Adrenal gland (tissue), 12 donors: Measurements from ENCODE around the gene PON3. TPM values are rescaled to one million over a fixed set of nuclear protein-coding genes. Genes with fewer than 3 reads are reported as not detected.

Source experiments
- DNase-seq, 7 donors: peaks; one replicate each; pipeline ENCODE4 v3.0.0-alpha.2; 2019 to 2020
- H3K27ac ChIP-seq, 5 donors: fragments of 200-600 bp; sonication (generic) in 4 of 5; 1 replicate in 3 of 5; 2 replicates in 2 of 5; pipeline versions ENCODE4 v1.5.1 to v1.8.0; 2016 to 2020; ENCODE audit warnings: mild to moderate bottlenecking in 1 of 5
- H3K27me3 ChIP-seq: fragments of 200-600 bp; 2 replicates; pipeline ENCODE4 v1.8.0; 2021
- H3K36me3 ChIP-seq, 2 donors: fragments of 200-600 bp; replicated peaks in 1 of 2; 1 replicate in 1 of 2; 2 replicates in 1 of 2; pipeline versions ENCODE4 v1.5.1 to v1.8.0; 2018 to 2022
- H3K4me1 ChIP-seq, 2 donors: fragments of 200-600 bp; replicated peaks in 1 of 2; 1 replicate in 1 of 2; 2 replicates in 1 of 2; pipeline versions ENCODE4 v1.5.1 to v1.8.0; 2018 to 2021
- H3K4me3 ChIP-seq, 4 donors: fragments of 200-600 bp; sonication (generic) in 3 of 4; one replicate each; pipeline ENCODE4 v1.5.1; 2016 to 2018
- H3K9me3 ChIP-seq, 3 donors: fragments of 200-600 bp; sonication (generic) in 1 of 3; replicated peaks in 1 of 3; 1 replicate in 2 of 3; 2 replicates in 1 of 3; pipeline versions ENCODE4 v1.5.1 to v1.8.0; 2016 to 2021
- CTCF ChIP-seq, 6 experiments: fragments of 450-650 bp in 4 of 6; fragments of 200-600 bp in 2 of 6; sonication (generic) in 1 of 6; IDR thresholded peaks; 1 replicate in 5 of 6; 2 replicates in 1 of 6; pipeline versions ENCODE4 v1.5.1 to v1.8.0; 2016 to 2021; ENCODE audit warnings: antibody characterized with exemption in 6 of 6, mild to moderate bottlenecking in 2 of 6, moderate library complexity in 1 of 6
- POLR2A ChIP-seq, 2 donors: fragments of 450-650 bp; IDR thresholded peaks; one replicate each; pipeline ENCODE4 v1.6.1; 2017; ENCODE audit warnings: antibody characterized with exemption in 2 of 2, mild to moderate bottlenecking in 2 of 2, moderate library complexity in 1 of 2
- WGBS, 4 donors: extraction: QIAGEN DNeasy Blood & Tissue Kit in 2 of 4; methylation state at CpG; one replicate each; pipeline versions ENCODE4 v1.1.5 to v1.1.7; 2013 to 2017; 5-methylcytosine and 5-hydroxymethylcytosine counted together
- intact Hi-C, 2 donors: fragments of 100-400 bp; cut with DNase I; formaldehyde crosslinking; loops; one replicate each; pipeline versions ENCODE4 v1.14.1 to v1.15.0; 2022 to 2023
- polyA plus RNA-seq, 3 donors: library from polyadenylated mRNA; stranded (reverse); fragments of 200-250 nt in 2 of 3; fragments of 350-450 nt in 1 of 3; fragmentation: Illumina TruSeq in 1 of 3; extraction: RNeasy Lipid Tissue Mini Kit (QIAGEN cat#74804) in 1 of 3; gene quantifications; one replicate each; pipeline ENCODE4 v1.2.3, GENCODE V29; 2013 to 2014
- total RNA-seq, 9 donors: library from RNA; depleted of rRNA in 4 of 9; stranded (reverse); fragments of >200 nt in 4 of 9; fragments of 120-200 nt in 1 of 9; fragmentation: NEBNext Ultra II Directional in 1 of 9; extraction: Animal tissue kit (Norgen Biotek cat#: 25700) in 1 of 9; gene quantifications; one replicate each; pipeline versions ENCODE4 v1.1.0 to v1.2.4, GENCODE V29; 2013 to 2023
- donor health status: healthy with polysubstance abuse.
- donor health status: Bipolar disorder and iron deficiency.
- donor health status: DM: yes; HTN: yes; CAD: no.
- donor health status: DM: no; HTN: no; CAD: no.
- donor health status: DM: no; HTN: no; CAD: no.
- donor health status: DM: yes; HTN: yes; CAD: no.

Gene PON3
- total and polyA plus RNA-seq, 12 donors = 1.2 to 18.9 (median 3.0) TPM

GRCh38 chr7:95321720-95322119 is 74.5 kb downstream of the PON3 start:
- Histone ChIP-seq H3K4me1 (no peaks in the 10 kb centered on the region), H3K27me3 (no peaks in the 10 kb centered on the region), H3K36me3 (no peaks in the 10 kb centered on the region), H3K9me3 (no peaks in the 10 kb centered on the region), H3K4me3 (no peak overlapping the region), H3K27ac (no peak overlapping the region)
- no peak for TF ChIP-seq POLR2A (IDR thresholded peaks at IDR 0.05)
- no peak for TF ChIP-seq CTCF (IDR thresholded peaks at IDR 0.05)
- DNase-seq = no peak
- 67 to 83% (median 71%) methylated on average over 1 of the region's 1 CpG for WGBS, 4 donors
- intact Hi-C loops = no loop called here

- Histone ChIP-seq H3K27ac (no peak overlapping the region), H3K9me3 (no peaks in the 10 kb centered on the region), H3K4me1 (no peaks in the 10 kb centered on the region), H3K27me3 (no peaks in the 10 kb centered on the region), H3K36me3 (no peaks in the 10 kb centered on the region), H3K4me3 (no peak overlapping the region)
- no peak for DNase-seq
- WGBS, 4 donors = 77 to 94% (median 86%) methylated on average over 1 of the region's 1 CpG
- TF ChIP-seq POLR2A (IDR thresholded peaks at IDR 0.05) (no peak), CTCF (IDR thresholded peaks at IDR 0.05) (no peak)
- intact Hi-C loops = no loop called here
These were observed 75.5 kb downstream of the PON3 start for GRCh38 chr7:95320651-95321050.

DNA sequence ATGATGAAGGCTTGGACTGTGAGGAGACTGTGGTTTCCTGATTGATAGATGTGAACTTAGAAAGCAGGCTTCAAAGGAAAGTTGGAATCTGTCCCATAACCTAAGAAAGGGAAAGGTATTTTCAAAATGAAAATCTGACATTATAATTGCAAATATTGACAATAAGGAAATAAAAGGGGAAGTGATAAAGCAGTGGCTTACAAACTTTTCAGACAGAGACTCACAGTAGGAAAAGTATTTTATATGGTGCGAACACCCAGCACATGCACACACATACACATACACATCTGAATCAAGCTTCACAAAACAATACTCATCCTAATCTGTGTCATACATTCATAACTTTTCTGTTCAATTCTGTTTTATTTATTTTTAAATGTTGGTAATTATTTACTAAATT is 76.6 kb downstream of the PON3 start:
- TF ChIP-seq CTCF (IDR thresholded peaks at IDR 0.05) = no peak
- H3K9me3 ChIP-seq = no peaks in the 10 kb centered on the region
- WGBS, 4 donors = 93 to 100% (median 97%) methylated on average over 1 of the region's 1 CpG
- H3K27ac ChIP-seq = no peak overlapping the region
- DNase-seq = no peak
- no peaks in the 10 kb centered on the region for H3K36me3 ChIP-seq
- H3K4me3 ChIP-seq = no peak overlapping the region
- no peaks in the 10 kb centered on the region for H3K4me1 ChIP-seq
- intact Hi-C loops = no loop called here
- H3K27me3 ChIP-seq = no peaks in the 10 kb centered on the region

- H3K9me3 ChIP-seq = no peaks in the 10 kb centered on the region
- TF ChIP-seq CTCF (IDR thresholded peaks at IDR 0.05) (no peak), POLR2A (IDR thresholded peaks at IDR 0.05) (no peak)
- H3K27ac ChIP-seq = no peak overlapping the region
- no peaks in the 10 kb centered on the region for H3K27me3 ChIP-seq
- 88 to 93% (median 92%) methylated on average over 8 of the region's 8 CpGs for WGBS, 4 donors
- no peaks in the 10 kb centered on the region for H3K4me1 ChIP-seq
- no peak for DNase-seq
- H3K36me3 ChIP-seq = no peaks in the 10 kb centered on the region
- no peak overlapping the region for H3K4me3 ChIP-seq
- intact Hi-C loops = no loop called here
These were observed 77.6 kb downstream of the PON3 start for GRCh38 chr7:95318501-95319100.
